Activated CD4-positive, alpha-beta T cell treated with anti-CD3 and anti-CD28 coated beads, Interleukin-2, Interleukin-4, amounts not matched to agents 100 ng/mL and 50 ng/mL, durations not matched to agents 16 hours and 8 hours (primary cell): ENCODE results near the gene ADAM8.
"Not testable (repeated sequence)": the region's sequence is repeated elsewhere in the genome, so short reads cannot be mapped to it uniquely, and the experiment has no call there.

Experiments
- DNase-seq: peaks from one replicate; pipeline ENCODE4 v3.0.0-alpha.2; 2020; ENCODE audit warnings: low spot score

The ADAM8 gene

GRCh38 chr10:133276435-133277201 is at the start of gene ADAM8:
TSS of gene ADAM8 (minus strand) at chr10:133276868. CDS start at chr10:133276817, 51 bp downstream.
- DNase-seq: peak; percentile 69

DNA sequence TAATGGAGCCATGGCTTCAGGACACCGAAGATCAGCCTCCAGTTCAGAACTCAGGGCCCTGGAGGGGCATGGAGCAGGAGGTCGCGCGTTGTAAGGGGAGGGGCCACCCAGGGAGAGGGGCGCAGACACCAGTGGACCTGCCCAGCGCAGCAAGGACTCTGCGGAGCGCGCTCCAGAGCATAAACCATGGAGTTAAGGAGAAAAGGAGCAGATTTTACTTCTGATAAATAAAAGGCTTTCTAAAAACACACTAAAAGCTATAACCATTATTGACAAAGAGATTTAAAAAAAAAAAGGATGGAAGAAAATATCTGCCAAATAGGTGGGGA is 49.5 kb upstream of the ADAM8 start:
- DNase-seq: no peak

DNA sequence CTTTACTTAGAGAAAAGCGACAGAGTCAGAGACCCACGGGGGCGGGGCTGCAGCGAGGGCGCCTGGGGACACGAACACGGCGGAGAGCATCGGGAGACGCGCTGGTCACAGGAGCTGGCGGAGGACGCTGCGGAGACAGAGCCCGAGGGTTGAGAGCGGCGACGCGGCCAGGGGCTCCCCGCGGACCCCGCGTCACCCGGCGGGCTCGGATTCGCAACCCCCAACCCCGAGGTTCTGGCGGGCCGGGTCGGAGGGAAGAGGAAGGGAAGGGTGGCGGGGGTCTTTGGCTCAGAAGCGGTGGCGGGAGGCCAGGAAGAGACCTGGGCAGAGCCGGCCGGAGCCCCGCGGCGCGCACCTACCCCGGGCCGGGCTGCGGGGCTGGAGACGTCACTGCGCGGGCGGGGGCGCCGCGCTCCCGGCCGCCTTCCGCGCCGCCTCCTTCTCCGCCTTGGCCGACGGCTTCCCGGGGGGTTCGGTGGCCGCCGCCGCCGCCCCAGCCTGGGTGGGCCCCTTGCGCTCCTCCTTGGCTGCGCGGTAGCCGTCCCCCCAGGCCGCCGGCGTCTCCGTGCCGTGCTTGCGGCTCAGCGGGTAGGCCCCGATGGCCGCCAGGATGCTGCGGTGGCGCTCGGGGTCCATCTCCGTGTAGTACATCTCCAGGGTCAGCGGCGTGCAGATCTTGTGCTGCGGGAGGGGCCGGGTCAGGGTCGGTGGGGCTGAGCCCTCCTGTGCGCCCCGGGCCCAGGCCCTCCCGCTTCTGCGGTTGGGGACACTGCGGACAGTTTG is 49.0 kb upstream of the ADAM8 start:
- no peak for DNase-seq

- no peak for DNase-seq
Measured at GRCh38 chr10:133324857-133325260, 48.2 kb upstream of the ADAM8 start.

DNA sequence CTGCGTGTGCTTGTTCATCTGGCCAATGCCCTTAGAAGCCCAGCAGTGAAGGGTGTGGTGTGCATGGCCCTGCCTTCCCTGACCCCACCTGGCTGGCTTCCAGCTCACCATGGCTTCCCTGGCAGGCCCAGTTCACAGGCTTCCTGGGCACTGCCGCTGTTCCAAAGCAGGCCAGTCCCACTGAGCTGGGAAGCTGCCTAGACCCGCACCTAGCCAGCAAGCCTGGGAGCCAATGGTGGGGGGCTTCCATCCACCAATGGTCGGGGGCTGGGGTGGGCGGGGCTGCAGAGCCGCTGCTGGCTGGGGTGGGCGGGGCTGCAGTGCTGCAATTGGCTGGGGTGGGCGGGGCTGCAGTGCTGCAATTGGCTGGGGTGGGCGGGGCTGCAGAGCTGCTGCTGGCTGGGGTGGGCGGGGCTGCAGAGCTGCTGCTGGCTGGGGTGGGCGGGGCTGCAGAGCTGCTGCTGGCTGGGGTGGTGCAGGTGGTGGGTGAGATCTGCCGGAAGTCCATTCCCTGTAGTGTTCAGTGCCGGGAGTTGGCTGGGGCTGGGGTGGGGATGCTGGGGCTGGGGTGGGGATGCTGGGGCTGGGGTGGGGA is 47.6 kb upstream of the ADAM8 start:
- peak; percentile 34 for DNase-seq

DNA sequence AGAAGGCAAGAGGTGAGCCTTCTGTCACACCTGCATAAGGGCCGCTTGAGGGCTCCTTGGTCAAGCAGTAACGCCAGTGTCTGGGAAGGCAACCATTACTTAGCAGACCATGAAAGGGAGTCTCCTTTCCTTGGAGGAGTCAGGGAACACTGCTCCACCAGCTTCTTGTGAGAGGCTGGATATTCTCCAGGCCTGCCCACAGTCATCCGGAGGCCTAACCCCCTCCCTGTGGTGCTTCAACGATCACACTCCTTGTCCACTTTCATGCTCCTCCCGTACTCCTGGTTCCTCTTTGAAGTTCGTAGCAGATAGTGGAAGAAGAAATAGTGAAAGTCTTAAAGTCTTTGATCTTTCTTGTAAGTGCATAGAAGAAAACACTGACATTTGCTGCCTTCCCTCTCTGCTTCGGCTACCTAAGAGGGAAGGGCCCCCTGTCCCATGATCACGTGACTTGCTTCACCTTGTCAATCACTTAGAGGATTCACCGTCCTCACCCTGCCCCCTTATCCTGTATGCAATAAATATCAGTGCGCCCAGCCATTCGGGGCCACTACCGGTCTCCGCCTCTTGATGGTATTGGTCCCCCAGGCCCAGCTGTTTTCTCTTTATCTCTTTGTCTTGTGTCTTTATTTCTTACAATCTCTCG is 45.5 kb upstream of the ADAM8 start:
- DNase-seq: not testable (repeated sequence)

DNA sequence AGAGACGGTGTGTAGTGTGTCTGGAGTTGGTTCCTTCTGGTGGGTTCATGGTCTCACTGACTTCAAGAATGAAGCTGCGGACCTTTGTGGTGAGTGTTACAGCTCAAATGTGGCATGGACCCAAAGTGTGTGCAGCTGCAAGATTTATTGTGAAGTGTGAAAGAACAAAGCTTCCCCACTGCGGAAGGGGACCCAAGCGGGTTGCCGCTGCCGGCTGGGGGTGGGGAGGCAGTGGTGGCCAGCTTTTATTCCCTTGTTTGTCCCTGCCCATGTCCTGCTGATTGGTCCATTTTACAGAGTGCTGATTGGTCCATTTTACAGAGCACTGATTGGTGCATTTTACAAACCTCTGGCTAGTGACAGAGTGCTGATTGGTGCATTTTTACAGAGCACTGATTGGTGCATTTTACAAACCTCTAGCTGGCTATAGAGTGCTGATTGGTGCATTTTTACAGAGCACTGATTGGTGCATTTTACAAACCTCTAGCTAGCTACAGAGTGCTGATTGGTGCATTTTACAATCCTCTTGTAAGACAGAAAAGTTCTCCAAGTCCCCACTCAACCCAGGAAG is 44.3 kb upstream of the ADAM8 start:
- not testable (repeated sequence) for DNase-seq

DNA sequence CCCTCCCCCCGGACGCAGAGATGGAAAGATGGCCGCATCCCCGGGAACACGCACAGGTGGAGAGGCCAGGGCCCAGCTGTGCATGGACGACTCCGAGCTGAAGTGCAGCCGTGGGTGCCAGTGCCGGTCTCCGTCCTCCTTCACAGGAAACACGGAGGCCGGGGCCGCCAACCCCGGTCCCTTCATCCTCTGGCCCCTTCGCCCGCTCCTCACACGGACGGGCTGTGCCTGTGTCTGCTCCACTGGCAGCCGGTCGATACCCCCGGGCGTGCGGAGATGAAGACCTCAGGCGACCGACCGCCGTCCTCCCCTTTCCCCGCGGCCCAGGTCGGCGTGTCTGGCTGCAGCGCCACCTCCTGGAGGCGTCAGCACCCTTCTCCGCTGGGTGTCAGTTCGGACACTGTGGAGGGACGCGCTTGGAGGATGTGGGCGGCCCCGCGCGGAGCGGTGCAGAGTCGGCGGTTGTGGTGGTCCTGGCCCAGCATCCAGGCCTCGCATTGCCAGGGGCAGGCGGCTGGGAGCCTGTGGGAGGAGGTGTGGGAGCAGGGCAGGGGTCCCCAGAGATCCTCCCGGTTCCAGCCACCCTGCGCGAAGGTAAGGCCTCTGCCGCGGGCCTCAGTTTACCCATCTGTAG is 41.9 kb upstream of the ADAM8 start:
- DNase-seq: peak; percentile 68

DNA sequence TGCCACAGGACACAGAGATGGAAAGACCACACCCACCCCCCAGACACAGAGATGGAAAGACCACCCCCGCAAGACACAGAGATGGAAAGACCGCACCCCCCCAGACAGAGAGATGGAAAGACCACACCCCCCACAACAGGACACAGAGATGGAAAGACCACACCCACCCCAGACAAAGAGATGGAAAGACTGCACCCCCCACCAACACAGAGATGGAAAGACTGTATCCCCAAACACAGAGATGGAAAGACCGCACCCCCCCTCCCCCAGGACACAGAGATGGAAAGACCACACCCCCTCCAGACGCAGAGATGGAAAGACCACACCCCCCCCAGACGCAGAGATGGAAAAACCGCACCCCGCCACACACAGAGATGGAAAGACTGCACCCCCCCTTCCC is 40.1 kb upstream of the ADAM8 start:
- no peak for DNase-seq

DNA sequence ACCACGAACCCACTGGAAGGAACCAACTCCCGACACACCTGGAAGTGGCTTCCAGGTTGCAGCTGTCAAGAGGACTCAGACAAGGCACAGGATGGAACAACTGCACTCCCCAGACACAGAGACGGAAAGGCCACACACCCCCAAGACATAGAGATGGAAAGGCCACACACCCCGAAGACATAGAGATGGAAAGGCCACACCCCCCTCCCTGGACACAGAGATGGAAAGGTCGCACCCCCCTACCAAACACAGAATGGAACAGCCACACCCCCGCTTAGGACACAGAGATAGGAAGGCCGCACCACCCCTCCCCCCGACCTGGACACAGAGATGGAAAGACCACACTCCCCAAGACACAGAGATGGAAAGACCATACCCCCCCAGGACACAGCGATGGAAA is 39.6 kb upstream of the ADAM8 start:
- DNase-seq: no peak

- no peak for DNase-seq
Measured at GRCh38 chr10:133315847-133316246, 39.2 kb upstream of the ADAM8 start.

- DNase-seq: no peak
Measured at GRCh38 chr10:133314911-133315310, 38.2 kb upstream of the ADAM8 start.

DNA sequence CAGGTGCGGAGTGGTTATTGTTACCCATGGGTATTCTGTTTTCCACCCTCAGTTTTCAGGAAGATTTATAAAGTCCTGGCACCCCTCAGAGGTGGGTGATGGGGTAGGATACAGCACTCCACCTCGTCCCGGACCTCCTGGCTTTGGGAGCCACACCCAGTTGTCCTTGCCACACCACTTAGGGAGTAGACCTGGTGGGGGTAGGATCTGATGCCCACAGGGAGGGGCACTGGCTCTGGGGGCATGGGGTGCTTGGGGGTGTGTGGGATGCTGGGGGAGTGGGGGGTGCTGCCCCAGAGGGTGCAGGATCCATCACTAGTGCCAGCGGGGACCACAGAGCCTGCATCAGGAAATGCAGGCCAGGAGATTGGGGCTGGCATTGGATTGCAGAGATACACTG is 36.5 kb upstream of the ADAM8 start:
- no peak for DNase-seq

- DNase-seq: no peak
Measured at GRCh38 chr10:133312769-133313145, 36.1 kb upstream of the ADAM8 start.

DNA sequence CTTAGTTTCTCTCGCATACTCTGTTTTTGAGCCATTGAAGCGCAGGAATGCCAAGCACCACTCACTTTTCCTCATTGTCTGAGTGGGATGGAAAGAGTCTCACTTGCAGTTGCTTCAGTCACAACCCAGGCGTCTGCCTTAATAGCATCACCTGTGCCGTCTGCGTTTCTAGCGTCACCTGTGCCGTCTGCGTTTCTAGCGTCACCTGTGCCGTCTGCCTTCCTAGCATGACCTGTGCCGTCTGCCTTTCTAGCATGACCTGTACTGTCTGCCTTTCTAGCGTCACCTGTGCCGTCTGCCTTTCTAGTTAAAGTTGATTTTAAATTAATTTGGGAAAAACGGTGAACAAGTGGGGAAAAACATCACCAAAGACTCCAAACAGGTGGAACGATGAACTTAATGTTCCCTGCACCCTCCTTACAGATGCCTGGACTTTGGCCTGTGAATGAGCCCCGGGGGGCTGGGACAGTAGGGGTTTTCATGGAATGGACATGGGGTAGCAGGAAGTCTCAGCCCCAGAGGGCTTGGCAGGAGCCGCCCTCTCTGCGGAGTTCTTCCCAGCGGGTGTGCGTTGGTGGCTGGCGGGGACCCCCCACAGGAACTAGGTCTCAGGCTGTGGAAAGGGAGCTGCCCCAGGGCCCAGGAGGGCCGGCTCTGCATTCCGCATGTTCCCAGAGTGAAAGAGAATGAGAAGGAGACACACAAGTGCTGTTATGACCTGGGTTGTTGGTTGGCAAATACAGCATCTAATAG is 35.5 kb upstream of the ADAM8 start:
- DNase-seq: no peak

DNA sequence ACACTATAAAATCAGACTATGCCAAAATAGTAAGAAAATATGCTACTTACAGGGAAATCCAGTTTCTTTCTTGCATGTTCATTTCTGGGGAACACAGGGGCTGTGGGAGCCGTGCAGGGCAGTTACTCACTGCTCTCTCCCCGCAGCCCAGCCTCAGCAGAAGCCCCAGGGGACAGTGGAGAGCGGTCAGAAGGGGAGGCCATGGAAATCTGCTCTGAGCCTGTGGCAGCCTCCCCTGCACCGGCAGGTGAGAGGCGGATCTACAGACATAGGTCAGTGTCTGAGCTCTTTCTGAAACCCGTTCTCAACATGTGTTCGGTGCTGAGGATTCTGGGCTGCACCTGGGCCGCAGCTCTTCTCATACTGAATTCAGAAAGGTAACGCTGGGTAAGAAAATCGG is 34.9 kb upstream of the ADAM8 start:
- no peak for DNase-seq

DNA sequence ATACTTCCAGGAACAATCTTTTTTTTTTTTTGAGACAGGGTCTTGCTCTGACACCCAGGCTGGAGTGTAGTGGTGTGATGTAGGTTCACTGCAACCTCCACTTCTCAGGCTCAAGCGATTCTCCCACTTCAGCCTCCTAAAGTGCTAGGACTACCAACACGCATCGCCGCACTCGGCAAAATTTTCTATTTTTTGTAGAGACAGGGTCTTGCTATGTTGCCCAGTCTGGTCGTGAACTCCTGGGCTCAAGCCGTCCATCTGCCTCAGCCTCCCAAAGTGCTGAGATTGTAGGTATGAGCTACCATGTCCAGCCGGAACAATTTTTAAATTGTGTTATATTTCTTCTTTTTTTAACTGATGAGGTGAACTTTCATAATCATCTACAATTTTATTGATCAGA is 34.1 kb upstream of the ADAM8 start:
- no peak for DNase-seq

DNA sequence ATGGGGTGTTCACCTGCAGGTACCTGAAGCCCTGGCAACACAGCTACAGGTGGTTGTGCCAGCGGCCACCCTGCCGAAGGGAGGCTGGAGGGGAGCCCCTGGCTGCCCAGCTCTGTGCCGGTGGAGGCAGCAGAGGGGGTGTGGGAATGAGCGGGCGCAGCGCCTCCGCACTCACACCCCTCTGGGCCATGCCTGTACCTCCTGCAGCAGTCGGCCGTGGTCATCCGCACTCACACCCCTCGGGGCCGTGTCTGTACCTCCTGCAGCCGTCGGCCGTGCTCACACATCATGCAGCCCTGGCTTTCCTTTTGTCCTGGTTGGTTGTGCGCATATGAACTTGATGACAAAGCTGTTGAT is 33.7 kb upstream of the ADAM8 start:
- DNase-seq: no peak

- no peak for DNase-seq
Measured at GRCh38 chr10:133309720-133310398, 33.2 kb upstream of the ADAM8 start.

DNA sequence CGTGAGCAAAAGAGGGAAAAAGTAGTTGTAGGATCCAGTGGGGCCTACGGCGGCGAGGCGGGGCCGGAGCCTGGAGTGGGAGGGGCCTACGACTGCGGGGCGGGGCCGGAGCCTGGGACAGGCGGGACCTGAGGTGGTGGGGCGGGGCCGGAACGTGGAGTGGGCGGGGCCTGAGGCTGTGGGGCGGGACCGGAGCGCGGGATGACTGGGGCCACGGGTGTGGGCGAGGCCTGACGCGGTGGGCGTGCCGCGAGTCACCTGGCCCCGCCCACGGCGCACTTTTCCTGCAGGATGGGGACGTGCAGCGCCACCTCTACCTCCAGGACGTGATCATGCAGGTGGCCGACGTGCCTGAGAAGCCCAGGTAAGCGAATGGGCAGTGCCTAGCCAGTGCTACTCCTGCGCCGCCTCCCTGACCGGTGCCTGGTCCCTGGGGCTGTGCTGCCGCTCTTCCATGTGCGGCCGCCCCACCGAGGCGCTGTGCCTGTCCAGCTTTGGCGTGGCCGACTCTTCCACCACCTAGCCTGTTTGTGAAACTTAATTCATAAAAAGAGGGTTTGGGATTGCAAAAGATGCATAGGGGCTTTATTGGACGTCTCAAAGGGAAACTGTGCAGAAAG is 32.5 kb upstream of the ADAM8 start:
- DNase-seq: peak; percentile 94
